Activated naive CD4-positive, alpha-beta T cell treated with anti-CD3 and anti-CD28 coated beads, Interleukin-2, amount 50 U/mL, for 72 hours (primary cell): ENCODE measurements around the gene KCNJ5. TPM values are rescaled to one million over a fixed set of nuclear protein-coding genes. Genes with fewer than 3 reads are reported as not detected.

ENCODE experiments used
- ATAC-seq, 2 donors: fragments of 150-1000 bp; cut with Tn5 transposase; 2 replicates each; pipeline ENCODE4 v1.10.0; 2021; ENCODE audit warnings: mild to moderate bottlenecking in 2 of 2, moderate library complexity in 2 of 2
- DNase-seq, 2 donors: peaks; one replicate each; pipeline ENCODE4 v3.0.0; 2021 to 2022; ENCODE audit warnings: low spot score in 2 of 2
- H3K27ac Mint-ChIP-seq, 2 donors: one replicate each; pipeline ENCODE4 v1.8.0; 2022; ENCODE audit warnings: mild to moderate bottlenecking in 2 of 2, mixed read lengths in 2 of 2
- H3K36me3 Mint-ChIP-seq, 2 donors: one replicate each; pipeline ENCODE4 v1.8.0; 2022; ENCODE audit warnings: mixed read lengths in 2 of 2
- H3K9me3 Mint-ChIP-seq, 2 donors: one replicate each; pipeline ENCODE4 v1.8.0; 2022; ENCODE audit warnings: mixed read lengths in 2 of 2
- total RNA-seq, 2 donors: library from RNA; stranded (reverse); gene quantifications; one replicate each; pipeline ENCODE4 v1.2.3, GENCODE V29; 2022

KCNJ5 gene
- total RNA-seq, 2 donors from 2014 or later: not detected

GRCh38 chr11:128943428-128943976, 52.3 kb downstream of the KCNJ5 start:
- DNase-seq (no peak), ATAC-seq (no peak)
- no peak overlapping the region for H3K27ac Mint-ChIP-seq
- no peaks in the 10 kb centered on the region for H3K36me3 Mint-ChIP-seq
- no peaks in the 10 kb centered on the region for H3K9me3 Mint-ChIP-seq

- no peak for DNase-seq
- Mint-ChIP-seq H3K27ac (no peak overlapping the region), H3K9me3 (no peaks in the 10 kb centered on the region), H3K36me3 (no peaks in the 10 kb centered on the region)
- no peak for ATAC-seq
Measured at GRCh38 chr11:128946648-128947047, 55.5 kb downstream of the KCNJ5 start.

GRCh38 chr11:128947773-128948172, 56.6 kb downstream of the KCNJ5 start:
- H3K27ac Mint-ChIP-seq: no peak overlapping the region
- ATAC-seq (no peak), DNase-seq (no peak)
- H3K36me3 Mint-ChIP-seq: no peaks in the 10 kb centered on the region
- H3K9me3 Mint-ChIP-seq: no peaks in the 10 kb centered on the region

GRCh38 chr11:128948583-128948982, 57.4 kb downstream of the KCNJ5 start:
- no peak for DNase-seq
- no peak for ATAC-seq
- Mint-ChIP-seq H3K27ac (no peak overlapping the region), H3K9me3 (no peaks in the 10 kb centered on the region), H3K36me3 (no peaks in the 10 kb centered on the region)

GRCh38 chr11:128949791-128950454, 58.8 kb downstream of the KCNJ5 start:
- ATAC-seq: no peak
- no peak for DNase-seq
- H3K27ac Mint-ChIP-seq: no peak overlapping the region

GRCh38 chr11:128953151-128953550, 62.0 kb downstream of the KCNJ5 start:
- Mint-ChIP-seq H3K36me3 (no peaks in the 10 kb centered on the region), H3K9me3 (no peaks in the 10 kb centered on the region), H3K27ac (no peak overlapping the region)
- DNase-seq (no peak), ATAC-seq (no peak)

More at GRCh38 chr11:128949791-128950454, 58.8 kb downstream of the KCNJ5 start:
- H3K36me3 Mint-ChIP-seq: no peaks in the 10 kb centered on the region
- no peaks in the 10 kb centered on the region for H3K9me3 Mint-ChIP-seq

GRCh38 chr11:128955636-128956035, 64.5 kb downstream of the KCNJ5 start:
- Mint-ChIP-seq H3K36me3 (no peaks in the 10 kb centered on the region), H3K9me3 (no peaks in the 10 kb centered on the region), H3K27ac (no peak overlapping the region)
- ATAC-seq: no peak
- no peak for DNase-seq

GRCh38 chr11:128956401-128957201, 65.4 kb downstream of the KCNJ5 start:
- DNase-seq (peak in 1 of 2 donors; percentile 20), ATAC-seq (peak; percentile 59 to 66)
- no peaks in the 10 kb centered on the region for H3K36me3 Mint-ChIP-seq
- peak overlapping the region in 1 of 2 donors; percentile 46 for H3K27ac Mint-ChIP-seq
- no peaks in the 10 kb centered on the region for H3K9me3 Mint-ChIP-seq

GRCh38 chr11:128957202-128957482, 66.0 kb downstream of the KCNJ5 start:
- Mint-ChIP-seq H3K9me3 (no peaks in the 10 kb centered on the region), H3K27ac (no peak overlapping the region), H3K36me3 (no peaks in the 10 kb centered on the region)
- ATAC-seq: no peak
- no peak for DNase-seq

GRCh38 chr11:128961645-128962044, 70.5 kb downstream of the KCNJ5 start:
- ATAC-seq (peak; percentile 19 to 56), DNase-seq (no peak)
- H3K27ac Mint-ChIP-seq: no peak overlapping the region
- H3K36me3 Mint-ChIP-seq: no peaks in the 10 kb centered on the region
- H3K9me3 Mint-ChIP-seq: no peaks in the 10 kb centered on the region

GRCh38 chr11:128962896-128963295, 71.7 kb downstream of the KCNJ5 start:
- DNase-seq (no peak), ATAC-seq (no peak)
- Mint-ChIP-seq H3K9me3 (no peaks in the 10 kb centered on the region), H3K27ac (no peak overlapping the region), H3K36me3 (no peaks in the 10 kb centered on the region)

GRCh38 chr11:128963744-128964325, 72.7 kb downstream of the KCNJ5 start:
- DNase-seq: no peak
- no peaks in the 10 kb centered on the region for H3K36me3 Mint-ChIP-seq
- H3K27ac Mint-ChIP-seq: no peak overlapping the region
- H3K9me3 Mint-ChIP-seq: no peaks in the 10 kb centered on the region
- peak; percentile 70 to 79 for ATAC-seq

GRCh38 chr11:128964463-128964930, 73.3 kb downstream of the KCNJ5 start:
- ATAC-seq (no peak), DNase-seq (no peak)
- no peaks in the 10 kb centered on the region for H3K36me3 Mint-ChIP-seq
- no peaks in the 10 kb centered on the region for H3K9me3 Mint-ChIP-seq
- H3K27ac Mint-ChIP-seq: no peak overlapping the region

GRCh38 chr11:128965485-128965884, 74.3 kb downstream of the KCNJ5 start:
- no peak for DNase-seq
- Mint-ChIP-seq H3K9me3 (no peaks in the 10 kb centered on the region), H3K36me3 (peaks cover 0 to 8% of the 10 kb centered on the region in 2 donors), H3K27ac (no peak overlapping the region)
- peak; percentile 70 to 74 for ATAC-seq

- H3K27ac Mint-ChIP-seq: no peak overlapping the region
- no peaks in the 10 kb centered on the region for H3K9me3 Mint-ChIP-seq
- H3K36me3 Mint-ChIP-seq: peaks cover 0 to 8% of the 10 kb centered on the region in 2 donors
- DNase-seq (no peak), ATAC-seq (no peak)
Measured at GRCh38 chr11:128967578-128967977, 76.4 kb downstream of the KCNJ5 start.

GRCh38 chr11:128968916-128969315, 77.8 kb downstream of the KCNJ5 start:
- no peaks in the 10 kb centered on the region for H3K9me3 Mint-ChIP-seq
- DNase-seq: no peak
- peaks cover 0 to 8% of the 10 kb centered on the region in 2 donors for H3K36me3 Mint-ChIP-seq
- peak in 1 of 2 donors; percentile 29 for ATAC-seq
- no peak overlapping the region for H3K27ac Mint-ChIP-seq
